GM19463 (cell line): ENCODE data around the gene MOCOS.
"Not testable (repeated sequence)": the region's sequence is repeated elsewhere in the genome, so short reads cannot be mapped to it uniquely, and the experiment has no call there.

Source experiments
- ATAC-seq: cut with Tn5 transposase; IDR thresholded peaks from one replicate; pipeline ENCODE4 v1.9.1; 2021; ENCODE audit warnings: mild to moderate bottlenecking, moderate library complexity; ENCODE audit not compliant: unreplicated experiment

The MOCOS gene

DNA sequence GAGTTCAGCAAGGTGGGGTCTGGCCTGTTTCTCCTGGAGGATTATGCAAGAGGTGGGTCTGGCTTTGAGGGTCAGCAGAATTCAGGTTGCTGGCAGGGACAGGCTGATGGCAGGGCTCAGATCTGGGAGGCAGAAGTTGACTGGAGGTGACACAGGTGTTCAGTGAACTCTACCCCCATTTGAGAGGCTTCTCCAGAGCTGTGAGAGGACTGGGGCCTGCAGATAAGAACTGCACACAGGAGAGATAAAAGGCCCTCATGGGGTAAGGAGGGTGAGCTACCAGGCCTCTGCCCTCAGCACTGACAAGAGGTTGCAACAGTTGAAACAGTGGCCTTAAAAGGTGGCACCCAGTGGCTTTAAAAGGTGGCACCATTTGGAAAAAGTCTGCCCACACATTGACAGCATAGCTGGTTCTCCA, 13.1 kb downstream of the MOCOS start:
- ATAC-seq = no peak

DNA sequence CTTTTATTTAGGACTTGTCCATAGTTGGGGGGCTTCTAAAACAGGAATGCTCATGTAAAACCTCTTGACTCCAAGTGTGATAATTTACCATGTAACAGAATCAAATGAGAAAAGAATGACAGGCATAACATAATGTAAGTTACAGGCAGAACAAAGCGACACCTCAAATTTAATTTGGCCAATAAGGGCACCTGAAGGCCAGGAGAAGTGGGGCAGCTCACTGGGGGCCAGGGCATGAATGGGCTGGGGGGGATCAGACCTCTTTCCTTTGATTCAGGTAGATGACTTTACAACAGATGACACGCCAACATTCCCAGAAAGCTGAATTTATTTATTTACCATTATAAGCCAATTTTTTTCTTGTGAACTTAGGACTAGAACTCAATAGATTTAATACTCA, 14.5 kb downstream of the MOCOS start:
- no peak for ATAC-seq

DNA sequence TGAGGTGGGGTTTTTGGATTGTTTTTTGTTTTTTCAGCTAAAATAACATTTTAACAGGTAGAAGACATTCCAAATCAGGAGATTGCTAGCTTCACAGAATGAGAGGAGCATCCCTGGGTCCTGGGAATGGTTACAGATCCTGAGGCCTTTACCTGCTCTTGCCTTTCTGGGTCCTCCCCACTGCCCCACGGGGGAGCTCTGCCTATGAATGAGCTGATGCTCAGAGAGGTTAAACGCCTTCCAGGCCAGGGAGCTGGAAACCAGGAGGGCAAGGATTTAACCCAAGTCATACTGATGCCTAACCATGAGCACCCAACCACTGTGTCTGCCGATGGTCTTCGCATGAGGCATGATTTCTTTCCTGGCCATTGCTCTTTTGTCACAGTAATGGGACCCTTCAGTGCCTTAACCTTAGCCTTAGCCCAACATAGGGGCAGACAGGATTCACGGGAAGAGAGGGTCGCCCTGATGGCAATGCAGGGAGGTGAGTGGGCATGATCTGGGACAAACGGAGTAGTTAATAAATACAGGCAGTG, 16.1 kb downstream of the MOCOS start:
- no peak for ATAC-seq

- no peak for ATAC-seq
These were observed 17.9 kb downstream of the MOCOS start for GRCh38 chr18:36205166-36205565.

GRCh38 chr18:36207303-36207702, 20.0 kb downstream of the MOCOS start:
- no peak for ATAC-seq

GRCh38 chr18:36207969-36208368, 20.7 kb downstream of the MOCOS start:
- not testable (repeated sequence) for ATAC-seq

GRCh38 chr18:36211612-36212065, 24.3 kb downstream of the MOCOS start:
- ATAC-seq = peak; percentile 81

GRCh38 chr18:36212301-36213171, 25.2 kb downstream of the MOCOS start:
- no peak for ATAC-seq

DNA sequence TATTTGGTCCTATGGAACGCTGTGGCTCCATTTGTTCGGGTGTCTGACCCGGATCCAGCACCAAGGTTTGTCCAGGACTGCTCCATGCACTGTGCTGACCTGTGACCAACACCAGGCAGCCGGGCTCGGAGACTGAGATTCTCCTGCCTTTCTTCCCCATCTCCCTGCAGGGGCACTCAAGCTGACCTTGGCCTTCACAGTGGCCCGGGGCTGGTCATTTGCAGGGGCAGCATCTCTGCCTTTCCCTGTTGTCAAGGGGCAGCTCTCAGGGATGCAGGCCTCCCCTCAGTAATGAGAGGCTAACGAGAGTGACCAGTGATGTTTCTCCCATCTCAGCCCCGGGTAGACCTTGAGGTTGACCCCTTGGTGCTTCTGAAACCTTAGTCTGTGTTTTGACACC, 27.5 kb downstream of the MOCOS start:
- ATAC-seq = no peak

DNA sequence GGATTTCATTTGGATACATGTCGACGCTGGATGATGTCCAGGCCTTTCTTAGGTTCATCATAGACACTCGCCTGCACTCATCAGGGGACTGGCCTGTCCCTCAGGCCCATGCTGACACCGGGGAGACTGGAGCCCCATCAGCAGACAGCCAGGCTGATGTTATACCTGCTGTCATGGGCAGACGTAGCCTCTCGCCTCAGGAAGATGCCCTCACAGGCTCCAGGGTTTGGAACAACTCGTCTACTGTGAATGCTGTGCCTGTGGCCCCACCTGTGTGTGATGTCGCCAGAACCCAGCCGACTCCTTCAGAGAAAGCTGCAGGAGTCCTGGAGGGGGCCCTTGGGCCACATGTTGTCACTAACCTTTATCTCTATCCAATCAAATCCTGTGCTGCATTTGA, 28.3 kb downstream of the MOCOS start:
- ATAC-seq = no peak

GRCh38 chr18:36217348-36217747, 30.1 kb downstream of the MOCOS start:
- ATAC-seq = no peak

- no peak for ATAC-seq
These were observed 41.9 kb downstream of the MOCOS start for GRCh38 chr18:36229188-36229587.

DNA sequence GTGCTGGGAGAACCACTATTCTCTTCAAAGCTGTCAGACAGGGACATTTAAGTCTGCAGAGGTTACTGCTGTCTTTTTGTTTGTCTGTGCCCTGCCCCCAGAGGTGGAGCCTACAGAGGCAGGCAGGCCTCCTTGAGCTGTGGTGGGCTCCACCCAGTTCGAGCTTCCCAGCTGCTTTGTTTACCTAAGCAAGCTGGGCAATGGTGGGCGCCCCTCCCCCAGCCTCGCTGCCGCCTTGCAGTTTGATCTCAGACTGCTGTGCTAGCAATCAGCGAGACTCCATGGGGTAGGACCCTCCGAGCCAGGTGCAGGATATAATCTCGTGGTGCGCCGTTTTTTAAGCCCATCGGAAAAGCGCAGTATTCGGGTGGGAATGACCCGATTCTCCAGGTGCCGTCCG, 53.2 kb downstream of the MOCOS start:
- not testable (repeated sequence) for ATAC-seq

DNA sequence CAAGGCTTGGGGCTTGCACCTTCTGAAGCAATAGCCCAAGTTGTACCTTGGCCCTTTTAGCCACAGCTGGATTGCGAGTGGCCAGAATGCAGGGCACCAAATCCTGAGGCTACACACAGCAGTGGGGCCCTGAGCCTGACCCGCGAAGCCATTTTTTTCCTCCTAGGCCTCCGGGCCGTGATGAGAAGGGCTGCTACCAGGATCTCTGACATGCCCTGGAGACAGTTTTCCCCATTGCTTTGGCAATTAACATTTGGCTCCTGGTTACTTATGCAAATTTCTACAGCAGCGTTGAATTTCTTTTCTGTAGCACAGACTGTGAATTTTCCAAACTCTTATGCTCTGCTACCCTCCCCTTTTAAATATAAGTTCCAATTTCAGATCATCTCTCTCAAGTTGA, 54.5 kb downstream of the MOCOS start:
- ATAC-seq = no peak

- no peak for ATAC-seq
These were observed 59.7 kb downstream of the MOCOS start for GRCh38 chr18:36247036-36247435.

DNA sequence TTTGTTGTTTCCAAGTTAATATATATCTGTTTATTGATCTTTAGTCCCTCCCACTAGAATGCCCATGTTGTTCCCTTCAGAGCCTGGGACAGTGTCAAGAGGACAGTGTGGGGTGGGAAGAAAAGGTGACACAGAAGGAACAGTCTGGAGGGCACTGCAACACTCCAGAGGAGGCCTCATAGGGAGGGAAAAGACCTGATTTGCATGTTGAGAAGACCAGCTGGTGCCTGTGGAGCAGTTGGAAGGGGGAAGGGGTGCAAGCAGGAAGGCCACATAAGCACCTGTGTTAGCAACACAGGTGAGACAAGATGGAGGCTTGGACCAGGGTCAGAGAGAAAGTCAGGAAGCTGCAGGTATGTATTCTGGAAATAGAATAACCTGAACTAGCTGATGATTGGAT, 62.1 kb downstream of the MOCOS start:
- ATAC-seq = no peak

GRCh38 chr18:36250827-36251226, 63.5 kb downstream of the MOCOS start:
- ATAC-seq = no peak

DNA sequence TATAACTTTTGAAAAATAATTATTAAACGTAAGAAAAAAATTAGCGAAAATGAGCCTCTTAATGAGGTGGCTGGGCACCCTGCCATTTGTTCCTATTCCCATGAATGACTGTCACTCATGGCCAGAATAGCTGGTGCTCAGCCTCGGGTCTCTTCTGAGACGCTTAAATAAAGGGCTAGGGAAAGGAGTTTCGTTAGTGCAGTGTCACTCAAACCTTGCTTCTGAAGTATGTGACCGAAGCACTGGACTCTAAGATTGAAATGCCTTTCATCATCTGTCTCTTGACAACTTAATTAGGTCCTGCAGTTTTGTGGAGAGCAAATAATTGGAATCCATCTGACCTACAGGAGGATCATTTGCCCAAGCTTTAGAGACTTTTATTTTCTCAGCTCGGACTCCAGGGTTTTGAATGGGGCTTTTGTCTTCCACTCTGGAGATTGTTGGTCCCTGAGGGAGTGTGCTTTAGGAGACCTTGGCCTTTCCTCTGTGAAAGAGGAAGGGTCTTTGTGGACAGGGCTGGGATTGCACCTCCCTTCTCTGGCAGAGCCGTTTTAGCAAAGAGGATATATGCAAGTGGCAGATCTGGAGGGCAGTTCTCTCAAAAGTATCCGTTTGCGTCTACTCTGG, 67.9 kb downstream of the MOCOS start:
- ATAC-seq = no peak

GRCh38 chr18:36256094-36256493, 68.8 kb downstream of the MOCOS start:
- ATAC-seq = no peak

GRCh38 chr18:36262971-36263370, 75.7 kb downstream of the MOCOS start:
- ATAC-seq = no peak

DNA sequence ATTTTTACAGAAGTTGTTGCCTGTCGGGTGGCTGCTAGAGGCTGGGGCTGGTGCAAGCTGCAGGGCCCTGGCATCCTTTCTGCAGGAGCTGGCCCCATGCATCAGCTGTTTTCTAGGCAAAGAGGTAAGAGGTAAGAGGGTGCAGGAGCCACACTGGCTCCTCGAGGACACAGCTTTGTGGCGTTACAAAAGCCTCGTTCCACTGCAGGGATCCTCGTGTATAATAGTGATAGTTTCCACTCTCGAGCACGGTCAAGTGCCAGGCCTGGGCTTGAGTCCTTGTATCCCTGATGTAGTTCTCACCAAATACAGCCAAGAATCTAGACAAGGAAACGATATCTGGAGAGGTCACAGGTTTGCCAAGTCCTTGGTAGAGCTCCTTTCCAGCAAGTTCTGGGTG, 77.0 kb downstream of the MOCOS start:
- ATAC-seq = no peak

GRCh38 chr18:36265015-36265414, 77.7 kb downstream of the MOCOS start:
- ATAC-seq = no peak
